BJ (cell line): ENCODE measurements around the gene EXOC6B. TPM values are rescaled to one million over a fixed set of nuclear protein-coding genes. Genes with fewer than 3 reads are reported as not detected.

Experiments
- CTCF ChIA-PET: fragments of 350-600 bp; formaldehyde crosslinking; extraction: SDS; loops from one replicate; lab custom pipeline; 2021; ENCODE audit warnings: antibody characterized with exemption, inconsistent platforms; lab: Yijun Ruan, JAX
- POLR2A ChIA-PET: fragments of 300-600 bp; sonication (Branson Sonifier 250); formaldehyde crosslinking; extraction: SDS; loops from one replicate; lab custom pipeline; 2021; ENCODE audit warnings: antibody characterized with exemption; lab: Charles Lee
- DNase-seq: peaks from one replicate; pipeline ENCODE4 v3.0.0-alpha.2; 2011; ENCODE audit warnings: low read depth
- H3K27me3 ChIP-seq: 2 replicates; pipeline ENCODE4 v1.6.0; 2011; ENCODE audit warnings: low read length; ENCODE audit not compliant: control insufficient read depth, insufficient read depth
- H3K36me3 ChIP-seq: 2 replicates; pipeline ENCODE4 v1.5.1; 2011; ENCODE audit warnings: low read length; ENCODE audit not compliant: control insufficient read depth, insufficient read depth
- H3K4me3 ChIP-seq: 2 replicates; pipeline ENCODE4 v1.5.1; 2011; ENCODE audit warnings: low read depth, mild to moderate bottlenecking, control low read depth, low read length
- CTCF ChIP-seq: IDR thresholded peaks from 2 replicates; pipeline ENCODE4 v1.5.1; 2011; ENCODE audit warnings: low read depth, mild to moderate bottlenecking, control low read depth, inconsistent platforms, low read length, moderate library complexity; ENCODE audit not compliant: insufficient read depth
- polyA plus RNA-seq: library from polyadenylated mRNA; depleted of rRNA; stranded (reverse); fragments of >200 nt; gene quantifications from 2 replicates; pipeline ENCODE4 v1.2.3, GENCODE V29; 2011

The EXOC6B gene
- polyA plus RNA-seq, 1 experiment: 15.5 TPM

- Histone ChIP-seq H3K4me3 (no peak overlapping the region), H3K36me3 (no peaks in the 10 kb centered on the region), H3K27me3 (peaks cover 8% of the 10 kb centered on the region)
- ChIA-PET POLR2A (no interaction called here), CTCF (interaction anchor here (0.8 to 1.4 kb wide), 3 partner anchors 8 to 421 kb away, joined by 3 to 5 read pairs (median 4); no protein-coding TSS in a partner anchor)
- no peak for TF ChIP-seq CTCF
- no peak for DNase-seq
Measured at GRCh38 chr2:72157871-72158771, 667.7 kb downstream of the EXOC6B start.

- no peak overlapping the region for H3K4me3 ChIP-seq
- no peak for TF ChIP-seq CTCF
- peaks cover 10% of the 10 kb centered on the region for H3K27me3 ChIP-seq
- ChIA-PET CTCF (interaction anchor here (1.1 to 10.2 kb wide), 2 partner anchors 423 to 608 kb away, joined by 3 to 150 read pairs; no protein-coding TSS in a partner anchor), POLR2A (no interaction called here)
- no peaks in the 10 kb centered on the region for H3K36me3 ChIP-seq
- DNase-seq: no peak
Measured at GRCh38 chr2:72156872-72157271, 669.0 kb downstream of the EXOC6B start.

GRCh38 chr2:72155737-72156136 is 670.1 kb downstream of the EXOC6B start:
- H3K27me3 ChIP-seq: peaks cover 15% of the 10 kb centered on the region
- ChIA-PET POLR2A (no interaction called here), CTCF (interaction anchor here (9.3 to 10.2 kb wide), 2 partner anchors 356 to 607 kb away, joined by 150 to 213 read pairs; no protein-coding TSS in a partner anchor)
- TF ChIP-seq CTCF: no peak
- H3K4me3 ChIP-seq: no peak overlapping the region
- DNase-seq: no peak
- no peaks in the 10 kb centered on the region for H3K36me3 ChIP-seq

- DNase-seq: no peak
- Histone ChIP-seq H3K36me3 (no peaks in the 10 kb centered on the region), H3K27me3 (peaks cover 17% of the 10 kb centered on the region), H3K4me3 (no peak overlapping the region)
- TF ChIP-seq CTCF: no peak
- ChIA-PET POLR2A (no interaction called here), CTCF (interaction anchor here (1.1 to 10.2 kb wide), 3 partner anchors 10 to 606 kb away, joined by 3 to 213 read pairs (median 150); no protein-coding TSS in a partner anchor)
Measured at GRCh38 chr2:72155151-72155550, 670.7 kb downstream of the EXOC6B start.

GRCh38 chr2:72154386-72154975 is 671.4 kb downstream of the EXOC6B start:
- peaks cover 22% of the 10 kb centered on the region for H3K27me3 ChIP-seq
- ChIA-PET POLR2A (no interaction called here), CTCF (interaction anchor here (1.1 to 10.2 kb wide), 4 partner anchors 10 to 624 kb away, joined by 3 to 213 read pairs (median 76); no protein-coding TSS in a partner anchor)
- H3K36me3 ChIP-seq: no peaks in the 10 kb centered on the region
- no peak overlapping the region for H3K4me3 ChIP-seq
- no peak for DNase-seq
- no peak for TF ChIP-seq CTCF
